Skeletal muscle cell (primary cell): ENCODE measurements around the gene ZIC4.

Source experiments
- DNase-seq: peaks from one replicate; pipeline ENCODE4 v3.0.0-alpha.2; 2010; ENCODE audit warnings: low read depth
- H3K4me3 ChIP-seq: 2 replicates; pipeline ENCODE4 v1.5.1; 2011; ENCODE audit warnings: low read depth, mild to moderate bottlenecking, control low read depth, low read length, moderate library complexity

ZIC4 gene

GRCh38 chr3:147408188-147409100 is 2.1 kb upstream of the ZIC4 start:
- peak overlapping the region; percentile 53 for H3K4me3 ChIP-seq
- DNase-seq: no peak

GRCh38 chr3:147407498-147408187 is 1.3 kb upstream of the ZIC4 start:
- no peak for DNase-seq
- H3K4me3 ChIP-seq: no peak overlapping the region

- no peak overlapping the region for H3K4me3 ChIP-seq
- no peak for DNase-seq
Observed at GRCh38 chr3:147407114-147407497, 763 bp upstream of the ZIC4 start.

- DNase-seq: no peak
- no peak overlapping the region for H3K4me3 ChIP-seq
Observed at GRCh38 chr3:147405231-147406027, 914 bp downstream of the ZIC4 start.

- no peak overlapping the region for H3K4me3 ChIP-seq
- no peak for DNase-seq
Observed at GRCh38 chr3:147404800-147405230, 1.5 kb downstream of the ZIC4 start.

DNA sequence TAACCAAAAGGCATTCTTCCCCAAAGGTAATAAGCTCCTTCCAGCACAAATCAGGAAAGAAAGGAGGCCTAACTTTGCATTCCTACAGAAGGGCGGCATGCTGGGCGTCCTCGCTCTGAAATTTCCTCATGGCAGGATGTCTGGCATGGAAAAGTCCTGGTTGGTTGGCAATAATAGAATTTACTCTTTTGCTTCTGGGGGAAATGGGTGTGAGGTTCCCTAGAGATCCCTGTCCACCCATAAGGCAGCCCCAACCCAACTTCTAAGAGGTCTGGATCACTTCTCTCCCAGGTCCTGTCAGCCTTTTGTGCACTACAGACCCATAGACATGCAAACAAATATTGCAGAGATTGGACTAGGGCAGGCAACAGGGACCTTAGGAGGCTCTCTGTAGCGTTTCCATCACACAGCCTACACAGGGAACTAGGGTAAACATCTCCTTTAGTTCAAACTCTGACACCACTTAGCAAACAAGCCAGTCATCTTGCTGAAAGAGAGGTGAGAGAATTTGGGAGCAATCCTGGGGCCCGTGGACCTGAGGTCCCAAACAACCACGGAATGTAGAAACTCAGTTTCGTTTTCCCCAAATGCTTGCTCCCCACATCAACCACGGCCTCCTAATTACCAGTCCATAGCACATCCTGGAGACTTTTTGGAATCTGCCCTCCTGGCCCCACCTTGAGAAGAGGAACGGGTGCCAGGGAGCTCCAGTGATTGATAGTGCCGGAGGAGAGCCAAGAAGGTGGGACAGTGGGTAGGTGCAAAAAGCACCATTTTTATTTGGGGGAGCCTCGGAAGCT is 2.1 kb downstream of the ZIC4 start:
- no peak for DNase-seq
- H3K4me3 ChIP-seq: no peak overlapping the region

DNA sequence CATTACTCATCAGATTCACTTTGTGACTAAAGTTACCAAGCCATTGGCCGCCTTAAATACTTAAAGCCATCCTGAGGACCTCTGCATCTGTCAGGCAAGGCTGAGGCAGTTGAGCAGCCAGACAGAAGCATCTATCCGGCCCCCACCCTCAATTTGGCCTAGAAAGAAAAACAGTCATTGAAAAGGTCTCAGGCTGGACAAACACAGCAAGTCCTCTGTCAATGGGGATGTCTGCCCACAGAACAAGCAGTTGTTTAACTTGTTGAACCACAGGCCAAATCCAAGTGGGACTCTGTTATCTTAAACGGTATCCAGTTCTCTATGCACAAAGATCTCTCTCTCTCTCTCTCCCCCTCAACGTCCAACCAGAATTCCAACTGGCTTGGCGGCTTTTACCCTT is 2.8 kb downstream of the ZIC4 start:
- no peak overlapping the region for H3K4me3 ChIP-seq
- no peak for DNase-seq

- no peak overlapping the region for H3K4me3 ChIP-seq
- DNase-seq: no peak
Observed at GRCh38 chr3:147402159-147402558, 4.2 kb downstream of the ZIC4 start.

DNA sequence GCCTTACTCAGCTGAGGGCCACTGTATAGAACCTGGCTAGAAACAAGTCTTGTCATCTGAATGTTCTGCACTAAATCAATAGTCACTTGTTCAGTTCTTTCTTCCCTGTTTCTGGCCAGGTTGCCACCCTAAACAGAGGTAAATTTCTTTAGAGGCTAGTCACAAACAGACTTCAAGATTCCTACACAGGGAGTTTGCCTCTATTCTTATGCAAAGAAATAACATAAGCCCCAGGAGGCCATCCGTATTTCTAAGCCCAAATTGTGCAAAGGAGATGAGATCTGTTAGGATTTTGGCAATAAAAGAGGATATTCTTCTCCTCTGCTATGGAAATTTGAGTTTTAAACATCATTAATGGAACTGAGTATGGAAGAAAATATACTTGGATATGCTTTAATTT is 4.9 kb downstream of the ZIC4 start:
- no peak for DNase-seq
- no peak overlapping the region for H3K4me3 ChIP-seq

DNA sequence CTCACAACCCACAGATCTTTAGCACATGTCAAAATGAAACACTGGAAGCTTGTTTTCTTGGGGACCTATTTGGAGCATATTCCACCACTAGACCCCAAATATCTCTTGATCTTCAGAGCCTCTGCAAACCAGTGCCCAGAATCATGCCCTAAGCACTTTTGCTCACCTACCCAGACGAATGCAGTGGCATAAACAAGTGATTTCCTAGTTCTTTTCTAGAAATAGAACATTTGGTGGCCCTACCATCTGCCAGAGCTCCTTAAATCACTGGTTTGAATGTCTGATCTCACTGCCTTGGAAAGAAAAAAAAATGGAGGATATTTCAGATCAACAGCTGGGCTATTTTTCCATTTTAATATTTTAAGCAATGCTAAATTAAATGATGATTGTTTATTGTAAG is 5.3 kb downstream of the ZIC4 start:
- no peak overlapping the region for H3K4me3 ChIP-seq
- DNase-seq: no peak

DNA sequence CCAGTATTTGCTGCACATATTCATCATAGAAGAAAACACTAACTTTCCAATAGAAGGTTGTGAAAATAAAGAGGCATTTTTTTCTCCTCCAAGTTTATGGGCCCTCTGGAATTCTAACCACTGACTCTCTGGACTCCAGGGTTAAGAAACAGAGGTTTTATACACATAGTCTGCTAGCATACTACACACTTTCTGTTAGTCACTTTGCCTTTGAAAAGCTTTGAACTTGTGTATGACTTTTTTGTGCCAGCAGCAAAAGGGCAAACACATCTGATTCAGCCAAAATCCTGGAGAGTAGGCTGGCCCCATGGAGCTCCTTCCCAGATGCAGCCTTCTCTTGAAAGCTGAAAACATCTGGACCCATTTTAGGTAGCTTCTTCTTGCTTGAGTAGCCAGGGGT is 6.2 kb downstream of the ZIC4 start:
- H3K4me3 ChIP-seq: no peak overlapping the region
- no peak for DNase-seq

DNA sequence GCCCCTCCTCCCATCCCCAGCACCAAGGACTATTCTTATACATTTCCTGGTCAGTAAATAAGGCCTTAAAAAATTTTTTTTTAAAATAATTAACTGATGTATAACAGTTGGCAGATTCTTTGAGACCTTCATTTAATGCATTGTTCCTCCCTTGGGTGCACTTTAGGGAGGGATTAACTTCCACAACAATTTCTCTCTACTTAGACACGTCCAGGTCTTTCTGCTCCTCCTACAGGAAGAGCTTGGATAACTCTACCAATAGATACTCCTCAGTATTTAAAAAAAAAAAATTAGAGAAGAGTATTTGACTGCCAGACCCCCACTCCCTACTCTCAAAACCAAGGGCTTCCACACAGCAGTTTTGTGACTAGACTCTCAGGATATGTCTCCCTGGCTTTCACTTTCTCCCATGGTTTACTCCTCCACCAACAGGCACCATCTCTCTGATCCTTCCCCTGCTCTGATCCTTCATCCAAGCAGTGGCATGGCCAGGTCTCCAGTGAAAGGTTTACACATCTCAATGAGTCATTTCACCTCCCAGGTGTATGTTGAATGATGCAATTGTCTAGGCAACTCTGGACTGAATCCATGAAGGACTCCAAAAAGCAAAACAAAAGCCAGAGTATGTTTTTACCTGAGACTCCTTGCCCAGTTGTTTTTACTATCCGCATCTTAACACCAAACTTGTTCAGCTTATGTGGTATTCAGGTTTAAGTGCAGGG is 7.4 kb downstream of the ZIC4 start:
- no peak for DNase-seq

GRCh38 chr3:147397875-147398812 is 8.2 kb downstream of the ZIC4 start:
- H3K4me3 ChIP-seq: no peak overlapping the region
- DNase-seq: no peak

More for the DNA sequence above, 7.4 kb downstream of the ZIC4 start:
- H3K4me3 ChIP-seq: no peak overlapping the region

- H3K4me3 ChIP-seq: no peak overlapping the region
- DNase-seq: no peak
Observed at GRCh38 chr3:147397155-147397874, 9.0 kb downstream of the ZIC4 start.

DNA sequence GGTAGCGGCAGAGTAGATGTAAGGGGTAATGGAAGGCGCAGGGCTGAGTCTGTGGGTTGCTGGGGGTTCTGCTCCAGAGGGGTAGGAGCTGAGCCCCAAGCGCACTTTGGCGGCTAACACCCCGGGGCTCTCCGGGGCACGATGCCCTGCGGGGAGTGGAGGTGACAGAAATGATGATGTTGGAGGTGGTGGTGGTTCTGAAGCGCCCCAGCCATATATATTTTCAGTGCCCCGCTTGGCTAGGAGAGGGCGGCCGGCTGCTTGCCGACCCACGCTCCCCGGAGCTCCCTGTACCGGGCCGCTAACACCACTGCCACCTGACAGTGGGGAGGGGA is 9.7 kb downstream of the ZIC4 start:
- H3K4me3 ChIP-seq: no peak overlapping the region
- DNase-seq: no peak

- no peak for DNase-seq
- no peak overlapping the region for H3K4me3 ChIP-seq
Observed at GRCh38 chr3:147395899-147396711, 10.2 kb downstream of the ZIC4 start.
